ENCODE data around the gene ZNF185.

ZNF185 gene

DNA sequence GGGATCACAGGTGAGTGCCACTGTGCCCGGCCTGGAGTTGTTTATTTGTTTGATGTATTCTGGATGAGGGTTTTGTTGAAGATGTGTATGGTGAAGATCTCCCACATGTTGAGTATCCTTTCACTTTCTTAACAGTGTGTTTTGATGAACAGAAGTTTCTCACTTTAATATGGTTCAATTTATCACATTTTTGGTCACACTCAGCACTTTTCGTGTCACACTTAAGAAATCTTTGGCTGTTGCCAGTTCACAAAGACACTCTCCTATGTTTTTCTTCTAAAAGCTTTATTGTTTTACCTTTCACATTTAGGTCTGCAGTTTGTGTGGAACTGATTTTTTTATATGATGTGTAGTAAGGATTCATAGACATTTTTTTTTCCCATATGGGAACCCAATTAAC lies 16.6 kb upstream of the ZNF185 start:
- no peaks in the 10 kb centered on the region for H3K9me3 Mint-ChIP-seq
- H3K36me3 Mint-ChIP-seq (ENCODE audit: low read depth) = no peaks in the 10 kb centered on the region
- H3K4me1 Mint-ChIP-seq (ENCODE audit: low read depth) = peaks cover 2% of the 10 kb centered on the region
- H3K27ac Mint-ChIP-seq = no peak overlapping the region
- H3K4me3 Mint-ChIP-seq = no peak overlapping the region
- DNase-seq (ENCODE audit: low spot score) = no peak
- no peaks in the 10 kb centered on the region for H3K27me3 Mint-ChIP-seq (ENCODE audit: low read depth)

- Mint-ChIP-seq H3K27ac (no peak overlapping the region), H3K27me3 (ENCODE audit: low read depth) (peaks cover 5% of the 10 kb centered on the region), H3K36me3 (ENCODE audit: low read depth) (no peaks in the 10 kb centered on the region), H3K4me1 (ENCODE audit: low read depth) (peaks cover 2% of the 10 kb centered on the region), H3K4me3 (no peak overlapping the region), H3K9me3 (no peaks in the 10 kb centered on the region)
- DNase-seq (ENCODE audit: low spot score) = no peak
Observed at GRCh38 chrX:152884171-152884570, 13.7 kb upstream of the ZNF185 start.

DNA sequence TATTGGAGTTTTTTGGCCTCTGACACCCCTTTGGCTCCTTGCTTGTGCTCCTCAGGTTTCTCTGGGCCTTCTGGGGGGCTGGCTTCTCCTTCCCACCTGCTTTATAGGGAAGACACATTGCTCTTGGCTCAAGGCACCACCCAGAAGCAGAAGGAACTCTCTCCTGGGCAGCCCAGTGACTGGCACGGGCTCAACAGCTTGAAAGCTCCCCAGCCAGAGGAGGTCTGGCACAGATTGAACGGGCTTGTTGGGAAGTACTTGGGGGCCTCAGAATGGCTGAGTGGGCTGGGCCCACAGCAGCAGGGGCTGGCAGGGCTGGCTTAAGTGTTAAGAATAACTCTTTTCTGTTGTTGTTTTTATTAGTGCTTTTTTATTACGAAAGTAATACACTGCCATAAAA lies 11.2 kb upstream of the ZNF185 start:
- Mint-ChIP-seq H3K27ac (no peak overlapping the region), H3K9me3 (no peaks in the 10 kb centered on the region), H3K4me3 (no peak overlapping the region), H3K4me1 (ENCODE audit: low read depth) (peaks cover 2% of the 10 kb centered on the region), H3K27me3 (ENCODE audit: low read depth) (peaks cover 22% of the 10 kb centered on the region), H3K36me3 (ENCODE audit: low read depth) (no peaks in the 10 kb centered on the region)
- no peak for DNase-seq (ENCODE audit: low spot score)

GRCh38 chrX:152892499-152892898 lies 5.4 kb upstream of the ZNF185 start:
- Mint-ChIP-seq H3K27me3 (ENCODE audit: low read depth) (peaks cover 35% of the 10 kb centered on the region), H3K4me3 (no peak overlapping the region), H3K27ac (no peak overlapping the region), H3K4me1 (ENCODE audit: low read depth) (no peaks in the 10 kb centered on the region), H3K36me3 (ENCODE audit: low read depth) (no peaks in the 10 kb centered on the region), H3K9me3 (no peaks in the 10 kb centered on the region)
- DNase-seq (ENCODE audit: low spot score) = no peak

GRCh38 chrX:152892999-152893891 lies 4.6 kb upstream of the ZNF185 start:
- Mint-ChIP-seq H3K4me1 (ENCODE audit: low read depth) (no peaks in the 10 kb centered on the region), H3K4me3 (no peak overlapping the region), H3K27me3 (ENCODE audit: low read depth) (peaks cover 33% of the 10 kb centered on the region), H3K36me3 (ENCODE audit: low read depth) (no peaks in the 10 kb centered on the region), H3K9me3 (no peaks in the 10 kb centered on the region), H3K27ac (no peak overlapping the region)
- no peak for DNase-seq (ENCODE audit: low spot score)

DNA sequence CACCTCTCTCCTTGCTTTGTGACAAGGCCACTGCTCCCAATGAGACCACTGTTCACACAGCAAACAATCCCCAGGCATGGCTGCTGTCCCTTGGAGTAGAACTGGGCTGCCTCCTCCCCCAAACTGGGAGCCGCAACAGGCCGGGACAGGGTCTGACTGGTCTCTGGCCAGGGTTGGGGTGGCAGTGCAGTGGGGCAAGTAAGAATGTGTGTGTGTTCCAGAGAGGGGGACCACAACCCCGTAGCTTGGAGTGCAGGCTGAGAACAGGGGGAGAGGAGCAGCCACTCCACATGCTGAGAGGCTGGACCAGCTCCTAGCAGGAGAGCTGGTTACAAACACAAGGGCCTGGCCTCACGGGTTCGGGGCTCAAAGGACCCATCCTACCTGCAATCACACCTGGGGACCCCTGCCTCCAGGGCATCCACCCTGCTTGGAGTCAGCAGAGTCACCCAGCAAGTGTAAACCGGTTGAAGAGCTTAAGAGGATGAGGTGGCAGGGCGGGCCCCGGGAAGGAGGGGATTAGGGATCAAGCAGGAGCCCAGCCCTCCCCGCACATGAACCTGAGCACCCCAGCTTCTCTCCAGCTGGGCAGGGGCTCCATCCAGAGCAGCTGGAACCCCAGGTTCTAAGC lies 3.8 kb upstream of the ZNF185 start:
- no peak overlapping the region for H3K4me3 Mint-ChIP-seq
- peaks cover 30% of the 10 kb centered on the region for H3K27me3 Mint-ChIP-seq (ENCODE audit: low read depth)
- no peaks in the 10 kb centered on the region for H3K9me3 Mint-ChIP-seq
- no peaks in the 10 kb centered on the region for H3K4me1 Mint-ChIP-seq (ENCODE audit: low read depth)
- H3K36me3 Mint-ChIP-seq (ENCODE audit: low read depth) = no peaks in the 10 kb centered on the region
- DNase-seq (ENCODE audit: low spot score) = no peak
- H3K27ac Mint-ChIP-seq = no peak overlapping the region

- no peak overlapping the region for H3K4me3 Mint-ChIP-seq
- H3K4me1 Mint-ChIP-seq (ENCODE audit: low read depth) = no peaks in the 10 kb centered on the region
- H3K27me3 Mint-ChIP-seq (ENCODE audit: low read depth) = peaks cover 26% of the 10 kb centered on the region
Observed at GRCh38 chrX:152895121-152895520, 2.7 kb upstream of the ZNF185 start.

GRCh38 chrX:152895724-152896420 lies 2.0 kb upstream of the ZNF185 start:
- no peak for DNase-seq (ENCODE audit: low spot score)
- H3K27ac Mint-ChIP-seq = no peak overlapping the region
- no peaks in the 10 kb centered on the region for H3K4me1 Mint-ChIP-seq (ENCODE audit: low read depth)
- no peaks in the 10 kb centered on the region for H3K36me3 Mint-ChIP-seq (ENCODE audit: low read depth)
- no peak overlapping the region for H3K4me3 Mint-ChIP-seq
- peaks cover 21% of the 10 kb centered on the region for H3K27me3 Mint-ChIP-seq (ENCODE audit: low read depth)
- no peaks in the 10 kb centered on the region for H3K9me3 Mint-ChIP-seq

More at GRCh38 chrX:152895121-152895520, 2.7 kb upstream of the ZNF185 start:
- Mint-ChIP-seq H3K9me3 (no peaks in the 10 kb centered on the region), H3K27ac (no peak overlapping the region), H3K36me3 (ENCODE audit: low read depth) (no peaks in the 10 kb centered on the region)
- DNase-seq (ENCODE audit: low spot score) = no peak

DNA sequence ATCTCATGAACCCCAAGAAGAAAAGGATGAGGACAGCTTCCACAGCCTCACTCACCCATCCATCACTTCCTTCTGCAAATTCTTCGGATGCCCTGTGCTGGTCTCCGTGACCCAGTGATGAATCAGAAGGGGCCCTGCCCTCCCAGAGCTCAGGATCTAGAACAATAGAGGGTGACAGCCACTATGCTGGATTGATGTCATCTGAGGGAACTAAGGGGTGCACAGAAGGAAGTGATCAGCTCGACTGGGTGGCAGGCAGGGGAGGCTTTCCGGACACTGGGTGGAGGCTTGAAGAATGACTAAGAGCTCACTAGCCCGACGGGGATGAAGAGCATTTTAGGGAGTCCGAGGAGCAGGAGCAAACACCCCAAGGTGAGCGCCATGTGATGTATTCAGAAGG lies 1.4 kb upstream of the ZNF185 start:
- DNase-seq (ENCODE audit: low spot score) = no peak
- Mint-ChIP-seq H3K36me3 (ENCODE audit: low read depth) (no peaks in the 10 kb centered on the region), H3K9me3 (no peaks in the 10 kb centered on the region), H3K27ac (no peak overlapping the region), H3K27me3 (ENCODE audit: low read depth) (peaks cover 16% of the 10 kb centered on the region), H3K4me1 (ENCODE audit: low read depth) (no peaks in the 10 kb centered on the region), H3K4me3 (no peak overlapping the region)

DNA sequence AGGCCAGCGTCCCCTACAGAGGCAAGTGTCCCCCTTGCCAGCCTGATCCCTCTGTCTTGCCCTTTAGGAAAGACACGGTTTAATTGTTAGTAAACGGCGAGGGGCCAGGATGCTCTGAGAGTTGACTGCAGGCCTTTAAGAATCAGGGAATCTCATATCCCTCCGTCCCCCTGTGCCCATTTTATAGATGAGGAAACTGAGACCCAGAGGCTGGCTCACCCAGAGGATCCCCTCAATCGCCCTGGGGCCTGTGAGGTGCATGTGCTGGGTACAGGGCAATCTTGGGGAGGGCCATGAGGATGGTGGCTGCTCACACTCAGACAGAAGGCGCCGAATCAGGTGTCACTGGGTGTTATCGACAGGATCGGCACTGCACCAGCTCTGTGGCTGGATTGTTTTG lies 575 bp downstream of the ZNF185 start:
- Mint-ChIP-seq H3K4me1 (ENCODE audit: low read depth) (no peaks in the 10 kb centered on the region), H3K36me3 (ENCODE audit: low read depth) (no peaks in the 10 kb centered on the region), H3K27ac (no peak overlapping the region), H3K9me3 (no peaks in the 10 kb centered on the region), H3K27me3 (ENCODE audit: low read depth) (peaks cover 16% of the 10 kb centered on the region), H3K4me3 (no peak overlapping the region)
- DNase-seq (ENCODE audit: low spot score) = no peak

DNA sequence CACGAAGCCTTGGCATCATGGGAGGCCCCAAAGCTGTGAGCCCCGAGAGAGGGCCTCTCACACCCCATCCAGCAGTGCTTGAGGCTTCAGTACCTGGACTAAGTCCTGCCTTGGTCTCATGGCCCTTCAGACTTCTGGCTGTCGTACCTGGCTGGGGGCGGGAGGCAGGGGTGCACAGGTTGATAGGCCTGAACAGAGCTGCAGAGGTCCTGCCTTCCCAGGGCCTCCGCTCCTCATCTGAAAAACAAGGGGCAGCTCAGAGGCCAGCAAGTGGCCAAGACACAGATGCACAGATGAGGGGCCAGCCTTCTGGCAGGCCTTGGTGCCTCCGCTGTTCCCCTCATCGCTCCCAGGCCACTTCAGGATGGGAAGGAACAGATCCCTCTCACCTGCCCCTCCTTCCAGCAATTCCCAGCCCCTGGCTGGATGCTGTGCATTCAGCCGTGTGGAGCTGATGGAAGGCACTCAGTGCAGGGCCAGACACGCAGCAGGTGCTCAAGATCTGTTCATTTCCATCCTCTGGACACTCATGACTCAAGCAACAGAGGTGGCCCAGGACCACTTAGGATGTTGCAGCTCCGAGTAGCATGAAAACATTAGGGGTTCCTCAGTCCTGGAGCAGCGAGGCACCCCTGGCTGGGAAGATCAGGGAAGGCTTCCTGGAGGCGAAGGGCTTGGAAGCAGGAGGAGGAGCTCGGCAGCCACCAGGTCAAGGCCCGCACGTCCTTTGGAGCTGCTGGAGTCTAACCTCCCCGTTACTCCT lies 1.4 kb downstream of the ZNF185 start:
- Mint-ChIP-seq H3K36me3 (ENCODE audit: low read depth) (no peaks in the 10 kb centered on the region), H3K27me3 (ENCODE audit: low read depth) (peaks cover 16% of the 10 kb centered on the region), H3K9me3 (no peaks in the 10 kb centered on the region), H3K4me1 (ENCODE audit: low read depth) (no peaks in the 10 kb centered on the region), H3K27ac (no peak overlapping the region), H3K4me3 (no peak overlapping the region)
- DNase-seq (ENCODE audit: low spot score) = no peak

DNA sequence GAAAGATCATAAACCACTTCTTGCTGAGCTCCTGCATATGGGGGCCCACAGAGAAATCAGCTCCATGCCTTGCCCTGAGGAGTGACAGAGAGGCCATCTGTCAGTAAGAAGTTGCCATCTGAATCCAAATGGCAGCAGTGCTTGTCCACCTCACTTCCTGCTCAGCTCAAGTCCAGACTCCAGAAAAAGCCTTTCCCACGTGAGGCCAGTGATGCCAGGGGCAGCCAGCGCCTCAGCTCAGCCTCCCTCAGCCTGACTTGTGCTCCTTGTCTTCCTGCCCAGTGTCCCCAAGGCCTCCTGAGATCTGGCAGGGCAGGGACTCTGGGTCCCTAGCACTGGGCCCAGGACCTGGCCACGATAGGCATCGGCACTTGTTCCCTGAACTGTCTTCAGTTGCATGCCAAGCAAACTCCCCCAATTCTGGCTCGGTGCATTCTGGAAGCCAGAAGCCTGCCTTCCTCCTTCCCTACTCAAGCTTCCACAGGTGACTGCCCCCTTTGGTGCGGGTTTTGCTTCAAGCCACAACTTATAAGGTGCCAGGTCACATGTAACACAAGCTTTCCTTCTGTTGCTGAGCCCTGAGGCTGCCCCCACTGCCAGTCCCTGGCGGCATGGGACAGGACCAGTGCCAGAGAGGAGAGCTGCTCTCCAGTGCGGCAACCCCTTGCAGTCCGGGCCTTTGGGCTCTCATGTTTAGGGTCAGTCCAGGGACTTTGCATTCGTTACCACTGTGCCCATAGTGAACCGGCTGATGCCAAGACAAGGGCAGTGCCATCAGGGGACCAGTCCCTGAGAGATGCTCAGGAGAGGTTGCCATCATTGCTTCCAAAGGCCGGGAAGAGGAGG lies 2.2 kb downstream of the ZNF185 start:
- Mint-ChIP-seq H3K36me3 (ENCODE audit: low read depth) (no peaks in the 10 kb centered on the region), H3K27me3 (ENCODE audit: low read depth) (peaks cover 16% of the 10 kb centered on the region)
- no peak for DNase-seq (ENCODE audit: low spot score)

DNA sequence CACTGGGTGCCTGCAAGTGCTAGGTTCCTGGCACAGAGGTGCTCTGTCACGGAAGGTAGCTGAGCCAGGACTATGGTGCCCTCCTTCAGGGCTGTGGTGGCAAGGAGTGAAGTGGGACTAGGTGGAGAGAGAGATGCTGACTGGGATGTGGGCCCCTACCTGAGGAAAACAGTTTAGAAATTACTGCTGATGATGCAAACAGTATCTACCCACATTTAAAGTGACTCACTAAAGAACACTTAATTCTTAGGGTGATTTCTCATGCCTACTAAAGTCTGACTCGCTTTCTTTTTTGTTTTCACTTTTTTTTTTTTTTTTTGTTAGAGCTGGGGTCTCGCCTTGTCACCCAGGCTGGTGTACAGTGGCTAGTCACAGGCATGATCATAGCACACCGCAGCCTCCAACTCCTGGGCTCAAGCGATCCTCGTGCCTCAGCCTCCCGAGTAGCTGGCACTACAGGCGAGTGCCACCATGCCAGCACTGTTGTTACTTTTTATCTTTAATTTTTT lies 3.1 kb downstream of the ZNF185 start:
- Mint-ChIP-seq H3K9me3 (no peaks in the 10 kb centered on the region), H3K4me3 (no peak overlapping the region), H3K27ac (no peak overlapping the region), H3K36me3 (ENCODE audit: low read depth) (no peaks in the 10 kb centered on the region), H3K4me1 (ENCODE audit: low read depth) (no peaks in the 10 kb centered on the region), H3K27me3 (ENCODE audit: low read depth) (peaks cover 12% of the 10 kb centered on the region)
- DNase-seq (ENCODE audit: low spot score) = no peak

More for the DNA sequence above, 2.2 kb downstream of the ZNF185 start:
- H3K4me1 Mint-ChIP-seq (ENCODE audit: low read depth) = no peaks in the 10 kb centered on the region
- no peaks in the 10 kb centered on the region for H3K9me3 Mint-ChIP-seq
- H3K4me3 Mint-ChIP-seq = no peak overlapping the region
- no peak overlapping the region for H3K27ac Mint-ChIP-seq
